Activated CD4-positive, alpha-beta T cell treated with anti-CD3 and anti-CD28 coated beads, Interleukin-2, amount 50 U/mL, for 16 hours (primary cell): ENCODE results near the gene SLC22A4.

Experiments used
- DNase-seq: peaks from one replicate; pipeline ENCODE4 v3.0.0-alpha.2; 2020

SLC22A4 gene

GRCh38 chr5:132301344-132302271 lies 7.4 kb downstream of the SLC22A4 start:
- DNase-seq: no peak

GRCh38 chr5:132302413-132302812 lies 8.2 kb downstream of the SLC22A4 start:
- no peak for DNase-seq

DNA sequence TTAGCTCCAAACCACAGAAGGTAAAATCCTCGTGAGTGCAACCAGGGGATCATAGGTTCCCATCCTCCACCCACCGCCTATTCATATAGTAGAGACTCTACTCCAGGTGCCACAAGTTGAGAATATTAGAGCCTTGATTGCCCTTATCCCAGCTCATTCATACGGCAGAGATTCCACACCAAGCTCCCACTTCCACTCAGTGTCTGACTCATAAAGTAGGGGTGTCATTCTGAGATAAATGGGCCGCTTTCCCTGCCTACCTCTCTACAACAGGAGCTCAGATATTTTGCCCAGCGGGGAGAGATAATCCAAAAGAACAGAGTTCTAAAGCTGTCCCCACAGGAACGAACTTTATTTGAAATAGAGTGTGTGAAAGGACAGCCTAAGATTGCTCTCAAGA lies 9.4 kb downstream of the SLC22A4 start:
- DNase-seq: no peak

- no peak for DNase-seq
Measured at GRCh38 chr5:132305420-132305819, 11.2 kb downstream of the SLC22A4 start.

DNA sequence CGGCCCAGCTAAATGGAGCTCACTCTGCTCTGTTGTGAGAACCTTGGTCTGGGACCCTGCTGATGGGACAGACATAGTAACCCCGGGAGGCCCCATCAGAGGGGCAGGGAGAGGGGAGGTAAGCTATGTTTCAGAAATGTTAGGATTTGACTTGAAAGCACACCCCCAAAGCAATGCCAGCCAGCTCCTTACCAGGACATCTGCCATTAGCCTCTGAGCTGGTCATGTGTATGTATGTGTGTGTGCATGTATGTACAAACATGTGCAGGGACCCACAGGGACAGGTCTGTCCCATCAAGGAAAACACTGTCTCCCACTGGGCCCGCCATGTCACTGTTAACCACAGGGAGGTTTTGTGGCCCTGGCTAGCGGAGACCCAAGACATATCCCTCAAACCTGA lies 14.5 kb downstream of the SLC22A4 start:
- no peak for DNase-seq

- DNase-seq: no peak
Measured at GRCh38 chr5:132309679-132310078, 15.5 kb downstream of the SLC22A4 start.

- DNase-seq: no peak
Measured at GRCh38 chr5:132310141-132310834, 16.1 kb downstream of the SLC22A4 start.

GRCh38 chr5:132313366-132313765 lies 19.2 kb downstream of the SLC22A4 start:
- DNase-seq: no peak

DNA sequence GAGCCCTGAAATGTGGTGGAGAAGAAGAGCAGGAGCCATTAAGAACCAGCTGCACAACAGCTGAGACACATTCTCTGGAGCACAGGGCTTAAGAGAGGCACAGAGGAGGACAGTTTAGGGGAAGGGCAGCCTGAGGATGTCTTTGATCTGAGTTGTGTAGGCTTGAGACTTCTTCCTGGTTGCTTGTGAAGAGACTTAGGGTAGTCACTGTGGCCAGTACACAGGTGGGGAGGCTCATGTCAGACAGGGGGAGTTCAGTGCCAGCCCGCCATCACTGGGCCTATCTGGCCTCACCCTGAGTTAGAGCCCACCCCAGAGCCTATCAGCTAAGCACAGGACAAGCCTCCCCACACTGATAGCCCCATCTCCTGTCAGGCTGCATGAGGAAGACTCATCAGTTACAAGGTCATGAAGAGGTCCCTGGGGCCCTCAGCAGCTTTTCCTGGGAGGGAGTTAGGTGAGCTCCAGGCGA lies 19.8 kb downstream of the SLC22A4 start:
- DNase-seq: no peak

- no peak for DNase-seq
Measured at GRCh38 chr5:132315529-132316067, 21.4 kb downstream of the SLC22A4 start.

DNA sequence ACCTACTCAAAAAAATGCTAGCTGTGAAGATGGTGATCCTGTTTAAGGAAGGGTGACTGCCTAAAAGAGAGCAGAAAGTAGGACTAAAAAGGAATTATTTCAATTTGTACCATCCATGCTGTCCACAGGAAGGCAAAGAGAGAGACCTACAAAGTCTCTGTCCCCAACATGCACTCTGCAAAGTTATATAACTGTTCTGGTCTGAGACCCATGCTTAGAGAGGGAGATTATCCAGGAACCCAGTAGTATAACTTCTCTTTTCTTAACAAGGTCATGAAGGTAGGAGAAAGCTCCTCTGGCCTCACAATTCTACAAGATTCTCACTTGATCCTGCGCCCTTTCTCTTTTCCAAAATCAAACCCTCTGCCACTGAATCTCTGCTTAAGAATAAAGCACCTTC lies 25.8 kb downstream of the SLC22A4 start:
- DNase-seq: no peak

- no peak for DNase-seq
Measured at GRCh38 chr5:132321109-132321721, 27.0 kb downstream of the SLC22A4 start.

DNA sequence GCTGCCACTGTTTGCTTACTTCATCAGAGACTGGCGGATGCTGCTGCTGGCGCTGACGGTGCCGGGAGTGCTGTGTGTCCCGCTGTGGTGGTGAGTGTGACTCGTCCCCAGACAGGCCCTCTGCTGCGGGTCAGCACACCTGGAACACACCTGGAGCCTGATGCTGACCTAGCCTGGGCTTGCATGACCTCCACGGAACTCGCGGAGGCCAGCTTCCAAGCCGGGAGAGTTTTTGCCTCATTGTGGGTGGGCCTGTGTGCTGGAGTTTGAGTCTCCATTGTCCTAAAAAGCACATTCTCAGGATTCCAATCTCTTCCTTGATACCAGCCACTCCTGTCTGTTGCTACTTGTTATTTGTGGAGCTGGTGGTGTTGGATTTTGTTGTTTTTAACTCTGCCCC lies 28.1 kb downstream of the SLC22A4 start:
- no peak for DNase-seq

GRCh38 chr5:132323202-132323601 lies 29.0 kb downstream of the SLC22A4 start:
- DNase-seq: no peak

- DNase-seq: no peak
Measured at GRCh38 chr5:132325691-132326090, 31.5 kb downstream of the SLC22A4 start.

- DNase-seq: no peak
Measured at GRCh38 chr5:132327252-132327955, 33.2 kb downstream of the SLC22A4 start.

DNA sequence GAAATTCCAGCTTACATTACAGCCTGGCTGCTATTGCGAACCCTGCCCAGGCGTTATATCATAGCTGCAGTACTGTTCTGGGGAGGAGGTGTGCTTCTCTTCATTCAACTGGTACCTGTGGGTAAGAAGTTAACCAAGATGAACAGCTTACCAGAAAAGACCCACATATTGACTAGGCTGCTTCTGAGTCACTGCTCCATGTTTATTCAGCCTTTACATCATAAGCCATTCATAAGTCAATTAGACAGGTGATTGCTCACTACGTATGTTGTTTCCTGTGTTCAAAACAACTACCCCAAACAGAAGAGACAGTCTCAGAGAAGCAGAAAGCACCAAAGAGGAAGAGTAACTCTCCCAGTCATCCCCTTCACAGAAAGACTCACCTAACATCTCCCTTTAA lies 40.6 kb downstream of the SLC22A4 start:
- peak; percentile 14 for DNase-seq

GRCh38 chr5:132335402-132335801 lies 41.2 kb downstream of the SLC22A4 start:
- DNase-seq: no peak

DNA sequence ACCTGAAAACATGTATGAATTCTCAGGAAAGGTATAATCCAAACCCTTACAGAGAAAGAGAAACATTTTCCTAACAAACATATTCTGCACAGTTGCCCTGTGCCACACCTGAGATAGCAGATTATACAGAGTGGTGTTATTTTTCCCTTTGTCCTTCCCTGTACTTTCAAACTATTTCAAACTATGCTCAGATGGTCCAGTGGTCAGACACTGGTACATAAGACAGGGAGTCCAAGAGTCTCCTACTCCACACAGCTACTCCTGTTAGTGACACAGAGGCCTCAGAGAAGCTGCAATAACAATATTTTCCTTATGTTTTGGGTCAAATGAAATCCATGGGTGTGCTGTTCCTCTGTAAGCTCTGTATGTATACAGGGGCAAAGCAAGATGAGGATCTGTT lies 45.3 kb downstream of the SLC22A4 start:
- DNase-seq: no peak

- no peak for DNase-seq
Measured at GRCh38 chr5:132342291-132343180, 48.3 kb downstream of the SLC22A4 start.

DNA sequence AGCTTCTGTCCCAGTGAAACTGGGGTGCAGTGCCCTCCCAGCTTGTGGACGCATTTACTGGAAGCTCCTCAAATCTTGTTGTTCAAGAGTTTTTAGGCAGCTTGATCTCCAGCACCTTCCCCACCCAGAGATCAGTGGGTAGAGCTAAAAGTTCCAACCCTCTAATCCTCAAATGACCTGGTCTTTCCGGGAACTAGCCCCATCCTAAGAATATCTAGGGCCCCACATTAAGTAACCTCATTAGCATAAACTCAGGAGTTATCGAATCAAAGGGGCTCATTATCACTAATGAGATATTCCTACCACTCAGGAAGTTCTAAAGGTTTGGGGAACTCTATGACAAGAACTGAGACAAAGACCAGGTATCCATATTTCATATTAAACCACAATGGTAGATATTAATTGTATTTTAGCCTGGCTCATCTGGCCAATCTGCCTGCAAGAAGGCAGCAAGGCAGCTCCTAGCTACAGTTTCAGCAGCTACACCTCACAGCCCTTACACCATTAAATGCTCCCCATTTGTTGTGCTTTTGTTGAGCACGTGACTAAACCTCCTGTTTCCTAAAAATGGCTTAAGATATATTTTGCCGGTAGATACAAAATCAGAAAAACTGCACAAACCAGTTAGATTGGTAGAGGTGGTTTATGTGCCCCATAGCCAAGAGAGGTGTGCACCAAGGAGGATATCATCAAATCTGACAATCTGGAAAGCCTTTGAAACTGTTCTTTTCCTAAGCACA lies 50.8 kb downstream of the SLC22A4 start:
- no peak for DNase-seq
